Left renal cortex interstitium (tissue), 4 donors: ENCODE measurements around the gene PIK3CG. TPM values are rescaled to one million over a fixed set of nuclear protein-coding genes. Genes with fewer than 3 reads are reported as not detected.
"Not testable (repeated sequence)": the region's sequence is repeated elsewhere in the genome, so short reads cannot be mapped to it uniquely, and the experiment has no call there.

ENCODE experiments used
- DNase-seq, 4 donors: peaks; one replicate each; pipeline ENCODE4 v3.0.0-alpha.2; 2013; ENCODE audit warnings: low read depth in 4 of 4, low spot score in 2 of 4, missing footprints in 1 of 4
- polyA plus RNA-seq, 4 donors: library from polyadenylated mRNA; unstranded; fragments of 120-200 nt; gene quantifications; one replicate each; pipeline ENCODE4 v1.2.1, GENCODE V29; 2013; ENCODE audit not compliant: insufficient read length in 4 of 4

The PIK3CG gene
- polyA plus RNA-seq, 4 donors = 2.2 to 3.2 (median 2.3) TPM

GRCh38 chr7:106883456-106884026 lies 18.5 kb downstream of the PIK3CG start:
- no peak for DNase-seq

GRCh38 chr7:106885652-106886051 lies 20.6 kb downstream of the PIK3CG start:
- DNase-seq = no peak

- no peak for DNase-seq
Observed at GRCh38 chr7:106887421-106887820, 22.3 kb downstream of the PIK3CG start.

- DNase-seq = no peak
Observed at GRCh38 chr7:106888204-106888603, 23.1 kb downstream of the PIK3CG start.

- DNase-seq = no peak
Observed at GRCh38 chr7:106890952-106891351, 25.9 kb downstream of the PIK3CG start.

GRCh38 chr7:106891548-106892410 lies 26.7 kb downstream of the PIK3CG start:
- no peak for DNase-seq

GRCh38 chr7:106893591-106893990 lies 28.5 kb downstream of the PIK3CG start:
- no peak for DNase-seq

- no peak for DNase-seq
Observed at GRCh38 chr7:106895246-106895864, 30.3 kb downstream of the PIK3CG start.

GRCh38 chr7:106896231-106896630 lies 31.1 kb downstream of the PIK3CG start:
- no peak for DNase-seq

GRCh38 chr7:106897553-106897952 lies 32.5 kb downstream of the PIK3CG start:
- DNase-seq = not testable (repeated sequence)

- DNase-seq = not testable (repeated sequence)
Observed at GRCh38 chr7:106898967-106899366, 33.9 kb downstream of the PIK3CG start.

GRCh38 chr7:106901828-106902441 lies 36.9 kb downstream of the PIK3CG start:
- no peak for DNase-seq

- DNase-seq = no peak
Observed at GRCh38 chr7:106905734-106906133, 40.7 kb downstream of the PIK3CG start.

GRCh38 chr7:106911959-106912358 lies 46.9 kb downstream of the PIK3CG start:
- DNase-seq = no peak

- DNase-seq = no peak
Observed at GRCh38 chr7:106914018-106914607, 49.0 kb downstream of the PIK3CG start.

- DNase-seq = no peak
Observed at GRCh38 chr7:106915407-106915806, 50.3 kb downstream of the PIK3CG start.

GRCh38 chr7:106915873-106916272 lies 50.8 kb downstream of the PIK3CG start:
- DNase-seq = no peak

- no peak for DNase-seq
Observed at GRCh38 chr7:106916679-106917078, 51.6 kb downstream of the PIK3CG start.

GRCh38 chr7:106918991-106919390 lies 53.9 kb downstream of the PIK3CG start:
- no peak for DNase-seq

- not testable (repeated sequence) for DNase-seq
Observed at GRCh38 chr7:106924468-106924867, 59.4 kb downstream of the PIK3CG start.

GRCh38 chr7:106926892-106927291 lies 61.8 kb downstream of the PIK3CG start:
- DNase-seq = no peak
